Omental fat pad (tissue), 4 donors: ENCODE data around the gene CCDC177. TPM values are rescaled to one million over a fixed set of nuclear protein-coding genes. Genes with fewer than 3 reads are reported as not detected.

Experiments used
- ATAC-seq: fragments of 150-250 bp; one replicate; pipeline ENCODE4 v1.9.1; 2016; ENCODE audit warnings: mild to moderate bottlenecking, moderate library complexity; ENCODE audit not compliant: low FRiP score
- DNase-seq: peaks from one replicate; pipeline ENCODE4 v3.0.0-alpha.2; 2019; ENCODE audit warnings: low spot score
- total RNA-seq, 4 donors: library from RNA; depleted of rRNA; stranded (reverse); fragments of >200 nt; gene quantifications; one replicate each; pipeline ENCODE4 v1.1.0, GENCODE V29; 2016
- TF ChIP-seq, protein P1 (sequence below), 3 donors: fragments of 450-650 bp; IDR thresholded peaks; one replicate each; pipeline ENCODE4 v1.5.1; 2016 to 2017; ENCODE audit warnings: antibody characterized with exemption in 3 of 3, mild to moderate bottlenecking in 3 of 3, moderate library complexity in 2 of 3

Gene CCDC177
- total RNA-seq, 4 donors from 2014 or later: 0.09 TPM; not detected in 3

DNA sequence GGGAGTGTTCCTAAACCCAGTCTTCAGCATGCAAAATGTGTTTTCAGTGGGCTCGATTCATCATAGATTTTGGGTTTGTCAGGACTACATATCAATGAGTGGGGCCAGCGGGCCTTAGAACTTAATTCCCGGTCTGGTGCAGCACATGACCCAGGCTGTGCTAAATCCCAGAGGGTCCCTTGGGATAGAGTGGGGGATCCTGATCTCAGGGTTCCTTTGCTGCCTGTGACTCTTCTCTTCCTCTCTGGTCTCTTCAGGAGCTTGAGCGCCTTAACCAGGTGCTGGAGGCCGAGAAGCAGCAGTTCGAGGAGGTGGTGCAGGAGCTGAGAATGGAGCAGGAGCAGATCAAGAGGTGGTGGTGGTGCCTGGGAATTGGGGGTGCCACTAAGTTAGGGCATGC lies 52.6 kb downstream of the CCDC177 start:
- no peak for ATAC-seq
- TF ChIP-seq, protein P1, sequence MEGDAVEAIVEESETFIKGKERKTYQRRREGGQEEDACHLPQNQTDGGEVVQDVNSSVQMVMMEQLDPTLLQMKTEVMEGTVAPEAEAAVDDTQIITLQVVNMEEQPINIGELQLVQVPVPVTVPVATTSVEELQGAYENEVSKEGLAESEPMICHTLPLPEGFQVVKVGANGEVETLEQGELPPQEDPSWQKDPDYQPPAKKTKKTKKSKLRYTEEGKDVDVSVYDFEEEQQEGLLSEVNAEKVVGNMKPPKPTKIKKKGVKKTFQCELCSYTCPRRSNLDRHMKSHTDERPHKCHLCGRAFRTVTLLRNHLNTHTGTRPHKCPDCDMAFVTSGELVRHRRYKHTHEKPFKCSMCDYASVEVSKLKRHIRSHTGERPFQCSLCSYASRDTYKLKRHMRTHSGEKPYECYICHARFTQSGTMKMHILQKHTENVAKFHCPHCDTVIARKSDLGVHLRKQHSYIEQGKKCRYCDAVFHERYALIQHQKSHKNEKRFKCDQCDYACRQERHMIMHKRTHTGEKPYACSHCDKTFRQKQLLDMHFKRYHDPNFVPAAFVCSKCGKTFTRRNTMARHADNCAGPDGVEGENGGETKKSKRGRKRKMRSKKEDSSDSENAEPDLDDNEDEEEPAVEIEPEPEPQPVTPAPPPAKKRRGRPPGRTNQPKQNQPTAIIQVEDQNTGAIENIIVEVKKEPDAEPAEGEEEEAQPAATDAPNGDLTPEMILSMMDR (IDR thresholded peaks at IDR 0.05): no peak
- DNase-seq: no peak

Other genes with a start within 250 kb of the CCDC177 start
- 10 to 100 TPM; 62.4 to 70.9 (median 68.8) TPM for gene ERH, start 176.6 kb downstream of the CCDC177 start, total RNA-seq
- 10 to 100 TPM; 57.9 to 80.7 (median 69.6) TPM for gene SLC39A9, start 176.2 kb downstream of the CCDC177 start, total RNA-seq
- under 1 TPM in 2 of 4 donors, not detected in 2; 0.12 to 0.19 TPM for gene PLEKHD1, start 90.1 kb downstream of the CCDC177 start, total RNA-seq
- gene SUSD6, start 36.7 kb upstream of the CCDC177 start, total RNA-seq: 10 to 100 TPM; 31.1 to 73.3 (median 52.7) TPM
- 100 to 1,000 TPM; 198 to 421 (median 367) TPM for gene SRSF5, start 192.3 kb upstream of the CCDC177 start, total RNA-seq
- not detected for gene SLC10A1, start 222.4 kb upstream of the CCDC177 start, total RNA-seq